Activated CD8-positive, alpha-beta T cell treated with anti-CD3 and anti-CD28 coated beads for 36 hours (primary cell): Measurements from ENCODE around the gene ACTN4. TPM values are rescaled to one million over a fixed set of nuclear protein-coding genes. Genes with fewer than 3 reads are reported as not detected.

Experiments used
- ATAC-seq: fragments of 200-7000 bp; cut with Tn5 transposase; one replicate; pipeline ENCODE4 v1.10.0; 2021; ENCODE audit warnings: mild to moderate bottlenecking, moderate library complexity
- CTCF ChIA-PET: fragments of 350-600 bp; sonication (Branson Sonifier 250); formaldehyde crosslinking; loops from one replicate; lab custom pipeline; 2021; ENCODE audit warnings: antibody characterized with exemption; lab: Charles Lee
- POLR2A ChIA-PET: fragments of 350-600 bp; sonication (Branson Sonifier 250); formaldehyde crosslinking; loops from one replicate; lab custom pipeline; 2021; ENCODE audit warnings: antibody characterized with exemption; lab: Charles Lee
- DNase-seq: peaks from one replicate; pipeline ENCODE4 v3.0.0-alpha.2; 2020
- H3K27ac Mint-ChIP-seq: one replicate; pipeline ENCODE4 v1.8.0; 2021; ENCODE audit warnings: mild to moderate bottlenecking, mixed read lengths
- H3K27me3 Mint-ChIP-seq: one replicate; pipeline ENCODE4 v1.8.0; 2021; ENCODE audit warnings: mixed read lengths
- H3K36me3 Mint-ChIP-seq: one replicate; pipeline ENCODE4 v1.8.0; 2021; ENCODE audit warnings: low read depth, mixed read lengths
- H3K4me1 Mint-ChIP-seq: one replicate; pipeline ENCODE4 v1.8.0; 2021; ENCODE audit warnings: low read depth, mixed read lengths
- H3K4me3 Mint-ChIP-seq: one replicate; pipeline ENCODE4 v1.8.0; 2021; ENCODE audit warnings: mild to moderate bottlenecking, moderate library complexity, mixed read lengths
- H3K9me3 Mint-ChIP-seq: one replicate; pipeline ENCODE4 v1.8.0; 2021; ENCODE audit warnings: mixed read lengths
- intact Hi-C: fragments of 100-400 bp; cut with micrococcal nuclease; formaldehyde crosslinking; loops from one replicate; pipeline ENCODE4 v1.10.0; 2022
- total RNA-seq, 2 experiments: library from RNA; stranded (reverse); gene quantifications; one replicate each; pipeline ENCODE4 v1.2.3, GENCODE V29; 2021
- TF ChIP-seq, protein P1 (sequence below): fragments of 200-600 bp; IDR thresholded peaks from one replicate; pipeline ENCODE4 v1.8.0; 2022; ENCODE audit warnings: antibody characterized with exemption, mild to moderate bottlenecking

Gene ACTN4
- total RNA-seq, 2 experiments from 2014 or later: 183 to 189 TPM

DNA sequence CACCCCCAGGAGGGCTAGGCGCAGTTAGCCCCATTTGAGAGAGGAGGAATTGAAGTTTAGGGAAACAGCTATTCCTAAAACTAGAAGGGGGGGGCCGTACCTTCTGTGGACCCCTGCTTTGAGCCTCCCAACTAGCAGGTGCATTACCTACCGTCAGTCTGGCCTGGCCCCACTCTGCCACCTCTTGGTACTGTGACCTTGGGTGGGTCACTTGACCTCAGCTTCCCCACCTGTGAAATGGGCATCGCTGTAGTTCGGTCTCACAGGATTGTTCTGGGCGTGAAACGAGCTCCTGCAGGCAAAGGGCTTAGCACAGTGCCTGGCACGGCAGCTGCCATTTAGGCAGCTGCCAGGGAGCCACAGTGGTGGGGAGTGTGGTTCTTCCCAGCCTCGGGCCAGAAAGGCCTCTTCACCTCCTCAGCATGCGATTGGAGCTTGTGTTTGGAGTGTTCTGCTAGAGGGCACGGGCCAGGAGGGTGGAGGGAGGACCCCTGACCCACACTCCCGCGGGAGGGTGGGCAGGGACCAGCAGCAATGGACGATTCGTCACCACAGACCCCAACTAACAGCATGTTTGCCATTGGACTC lies 64.8 kb downstream of the ACTN4 start:
- Mint-ChIP-seq H3K9me3 (no peaks in the 10 kb centered on the region), H3K4me1 (no peaks in the 10 kb centered on the region), H3K27ac (no peak overlapping the region), H3K36me3 (peaks cover 9% of the 10 kb centered on the region), H3K4me3 (no peak overlapping the region), H3K27me3 (no peaks in the 10 kb centered on the region)
- ChIA-PET CTCF (no interaction called here), POLR2A (no interaction called here)
- intact Hi-C loops: no loop called here
- ATAC-seq: no peak
- TF ChIP-seq, protein P1, sequence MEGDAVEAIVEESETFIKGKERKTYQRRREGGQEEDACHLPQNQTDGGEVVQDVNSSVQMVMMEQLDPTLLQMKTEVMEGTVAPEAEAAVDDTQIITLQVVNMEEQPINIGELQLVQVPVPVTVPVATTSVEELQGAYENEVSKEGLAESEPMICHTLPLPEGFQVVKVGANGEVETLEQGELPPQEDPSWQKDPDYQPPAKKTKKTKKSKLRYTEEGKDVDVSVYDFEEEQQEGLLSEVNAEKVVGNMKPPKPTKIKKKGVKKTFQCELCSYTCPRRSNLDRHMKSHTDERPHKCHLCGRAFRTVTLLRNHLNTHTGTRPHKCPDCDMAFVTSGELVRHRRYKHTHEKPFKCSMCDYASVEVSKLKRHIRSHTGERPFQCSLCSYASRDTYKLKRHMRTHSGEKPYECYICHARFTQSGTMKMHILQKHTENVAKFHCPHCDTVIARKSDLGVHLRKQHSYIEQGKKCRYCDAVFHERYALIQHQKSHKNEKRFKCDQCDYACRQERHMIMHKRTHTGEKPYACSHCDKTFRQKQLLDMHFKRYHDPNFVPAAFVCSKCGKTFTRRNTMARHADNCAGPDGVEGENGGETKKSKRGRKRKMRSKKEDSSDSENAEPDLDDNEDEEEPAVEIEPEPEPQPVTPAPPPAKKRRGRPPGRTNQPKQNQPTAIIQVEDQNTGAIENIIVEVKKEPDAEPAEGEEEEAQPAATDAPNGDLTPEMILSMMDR: no peak
- DNase-seq: no peak

DNA sequence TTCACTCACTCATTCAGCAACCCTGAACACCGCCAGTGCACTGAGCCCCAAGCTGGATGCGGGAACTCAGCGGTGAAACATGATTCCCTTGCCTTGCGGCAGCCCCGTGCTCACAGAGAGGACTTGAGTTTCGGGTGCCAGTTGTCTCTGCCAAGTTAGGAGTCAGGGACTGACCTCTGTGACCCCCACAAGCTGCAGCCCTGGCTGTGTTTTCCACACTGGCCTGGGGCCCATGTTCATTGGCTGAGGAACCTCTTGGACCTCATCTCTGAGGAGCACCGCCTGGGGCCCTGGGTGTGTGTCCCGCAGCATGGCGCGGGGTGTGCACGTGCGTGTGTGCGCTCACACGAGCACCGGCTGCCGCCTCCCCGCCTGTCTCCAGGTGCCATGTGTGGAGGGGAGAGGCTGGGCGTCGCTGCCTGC lies 65.8 kb downstream of the ACTN4 start:
- ATAC-seq (no peak), DNase-seq (no peak)
- Mint-ChIP-seq H3K4me1 (no peaks in the 10 kb centered on the region), H3K27ac (no peak overlapping the region), H3K27me3 (no peaks in the 10 kb centered on the region), H3K36me3 (peaks cover 13% of the 10 kb centered on the region), H3K4me3 (no peak overlapping the region), H3K9me3 (no peaks in the 10 kb centered on the region)
- POLR2A ChIA-PET: no interaction called here
- CTCF ChIA-PET: no interaction called here
- intact Hi-C loops: no loop called here
- TF ChIP-seq, protein P1: no peak

DNA sequence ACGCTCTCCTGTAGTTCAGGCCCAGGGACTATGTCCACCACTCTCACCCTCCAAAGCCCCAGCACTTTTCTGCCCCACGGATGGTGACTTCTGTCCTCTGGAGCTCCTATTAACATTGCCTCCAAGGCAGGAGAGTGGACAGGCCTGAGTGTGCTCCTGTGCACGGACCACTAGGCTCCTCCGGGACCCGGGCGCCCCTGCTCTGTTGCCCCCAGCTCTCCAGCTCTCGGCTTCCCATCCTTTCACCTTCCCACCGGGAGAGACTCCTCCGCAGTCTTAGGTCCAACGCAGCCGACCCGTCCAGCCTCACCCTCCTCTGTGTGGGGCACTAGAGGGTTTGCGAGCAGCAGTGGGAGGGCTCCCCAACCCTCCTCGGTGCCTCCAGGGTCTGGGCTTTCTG lies 66.4 kb downstream of the ACTN4 start:
- DNase-seq (no peak), ATAC-seq (no peak)
- POLR2A ChIA-PET: no interaction called here
- Mint-ChIP-seq H3K4me3 (no peak overlapping the region), H3K9me3 (no peaks in the 10 kb centered on the region), H3K27ac (no peak overlapping the region), H3K36me3 (peaks cover 13% of the 10 kb centered on the region), H3K4me1 (no peaks in the 10 kb centered on the region), H3K27me3 (no peaks in the 10 kb centered on the region)
- CTCF ChIA-PET: no interaction called here
- TF ChIP-seq, protein P1: no peak
- intact Hi-C loops: no loop called here

DNA sequence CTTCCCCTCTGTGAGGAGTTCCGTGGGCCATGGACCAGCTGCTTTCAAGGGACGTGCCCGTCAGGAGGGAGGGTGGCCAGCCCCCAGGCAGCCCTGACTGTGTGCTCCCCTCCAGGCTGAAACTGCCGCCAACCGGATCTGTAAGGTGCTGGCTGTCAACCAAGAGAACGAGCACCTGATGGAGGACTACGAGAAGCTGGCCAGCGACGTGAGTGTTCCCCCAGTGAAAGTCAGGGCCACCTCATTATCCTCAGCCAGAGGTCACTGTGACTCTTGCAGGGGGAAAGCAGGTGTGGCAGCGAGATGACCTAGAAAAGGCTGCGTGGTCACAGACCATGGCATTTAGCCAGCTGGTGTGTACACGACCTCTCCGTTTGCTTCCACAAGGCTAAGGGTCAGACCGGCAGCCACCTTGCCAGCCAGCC lies 66.9 kb downstream of the ACTN4 start:
- DNase-seq (no peak), ATAC-seq (no peak)
- Mint-ChIP-seq H3K36me3 (peaks cover 13% of the 10 kb centered on the region), H3K4me3 (no peak overlapping the region), H3K27me3 (no peaks in the 10 kb centered on the region), H3K27ac (no peak overlapping the region), H3K4me1 (no peaks in the 10 kb centered on the region), H3K9me3 (no peaks in the 10 kb centered on the region)
- TF ChIP-seq, protein P1: no peak
- intact Hi-C loops: no loop called here
- ChIA-PET CTCF (no interaction called here), POLR2A (interaction anchor here (0.5 kb wide), 1 partner anchor 125 kb away, joined by 3 read pairs; no protein-coding TSS in a partner anchor)

DNA sequence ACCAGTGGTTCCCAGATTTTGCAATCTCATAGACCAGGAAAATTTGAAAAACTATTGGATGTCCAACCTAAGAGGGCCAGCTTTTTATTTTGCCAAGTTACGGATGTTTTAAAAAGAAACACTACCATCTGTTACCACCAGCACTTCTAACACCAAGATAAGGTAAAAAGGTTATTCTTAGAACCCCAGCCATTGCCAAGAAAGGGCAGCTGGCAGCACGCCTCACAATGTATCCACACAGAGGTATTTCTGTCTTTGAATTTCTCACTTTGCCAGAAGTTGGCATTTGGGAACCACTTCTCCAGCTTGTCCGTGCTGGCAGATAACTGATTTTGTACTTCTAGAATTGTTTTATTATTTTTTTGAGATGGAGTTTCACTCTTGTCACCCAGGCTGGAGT lies 68.1 kb downstream of the ACTN4 start:
- Mint-ChIP-seq H3K27ac (no peak overlapping the region), H3K9me3 (no peaks in the 10 kb centered on the region), H3K27me3 (no peaks in the 10 kb centered on the region), H3K4me1 (no peaks in the 10 kb centered on the region), H3K36me3 (peaks cover 11% of the 10 kb centered on the region), H3K4me3 (no peak overlapping the region)
- ChIA-PET CTCF (no interaction called here), POLR2A (no interaction called here)
- intact Hi-C loops: no loop called here
- no peak for DNase-seq
- ATAC-seq: no peak
- TF ChIP-seq, protein P1: no peak
